ENCODE data around the gene BORCS5.

BORCS5 gene

DNA sequence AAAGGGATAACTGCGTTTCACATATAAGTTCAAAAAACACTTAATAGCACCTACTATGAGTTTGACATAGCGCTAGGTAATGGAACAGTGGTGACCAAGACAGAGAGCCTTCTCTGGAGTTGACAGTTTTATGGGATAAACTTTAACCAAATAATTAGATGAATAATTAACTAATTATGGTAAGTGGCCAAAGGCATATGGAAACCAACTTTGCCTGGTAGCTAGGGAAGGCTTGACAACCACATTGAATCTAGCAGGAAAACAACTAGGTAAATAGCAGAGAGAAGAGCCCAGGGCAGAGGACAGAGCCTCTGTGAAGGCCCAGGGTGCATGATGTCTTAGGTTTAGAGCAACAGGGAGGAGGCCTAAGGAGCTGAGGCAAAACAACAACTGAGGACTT, 153.7 kb downstream of the BORCS5 start:
- no peak for DNase-seq (ENCODE audit: low read depth in 4 of 4, low spot score in 1 of 4)

- no peak for DNase-seq (ENCODE audit: low read depth in 4 of 4, low spot score in 1 of 4)
Measured at GRCh38 chr12:12511021-12511783, 154.3 kb downstream of the BORCS5 start.

DNA sequence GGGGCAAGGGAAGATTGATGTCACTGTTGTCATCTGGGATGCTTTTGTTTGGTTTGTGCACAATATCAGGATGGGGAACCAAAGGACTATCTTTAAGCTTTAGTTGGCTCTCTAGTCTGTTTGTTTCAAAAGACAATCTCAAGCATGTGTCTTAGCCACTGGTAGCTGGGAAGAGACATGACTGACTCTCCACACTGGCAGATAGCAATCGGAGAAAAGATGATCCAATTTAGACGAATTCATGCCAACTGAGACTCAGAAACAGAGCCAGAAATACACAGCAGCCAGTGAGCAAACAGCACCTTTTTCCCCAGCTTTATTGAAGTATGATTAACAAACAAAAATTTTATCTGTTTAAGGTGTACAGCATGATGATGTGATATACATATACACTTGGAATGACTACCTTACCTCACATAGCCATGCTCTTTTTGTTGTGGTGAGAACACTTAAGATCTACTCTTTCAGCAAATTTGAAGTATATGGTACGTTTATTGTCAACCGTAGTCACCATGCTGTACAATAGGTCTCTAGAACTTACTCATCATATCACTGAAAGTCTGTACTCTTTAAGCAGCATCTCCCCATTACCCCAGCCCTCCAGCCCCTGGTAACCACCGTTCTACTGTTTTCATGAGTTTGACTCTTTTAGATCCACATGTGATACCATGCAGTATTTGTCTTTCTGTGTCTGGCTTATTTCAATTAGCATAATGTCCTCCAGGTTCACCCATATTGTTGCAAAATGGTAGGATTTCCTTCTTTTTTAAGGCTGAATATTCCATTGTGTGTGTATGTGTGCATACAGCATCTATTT, 155.2 kb downstream of the BORCS5 start:
- peak in 1 of 4 experiments; percentile 35 for DNase-seq (ENCODE audit: low read depth in 4 of 4, low spot score in 1 of 4)

- DNase-seq (ENCODE audit: low read depth in 4 of 4, low spot score in 1 of 4), result no peak
Measured at GRCh38 chr12:12513416-12514006, 156.6 kb downstream of the BORCS5 start.

- DNase-seq (ENCODE audit: low read depth in 4 of 4, low spot score in 1 of 4), result no peak
Measured at GRCh38 chr12:12518464-12518845, 161.6 kb downstream of the BORCS5 start.

- DNase-seq (ENCODE audit: low read depth in 4 of 4, low spot score in 1 of 4), result no peak
Measured at GRCh38 chr12:12518919-12519318, 162.0 kb downstream of the BORCS5 start.
